ENCODE measurements around the gene NAV3.

NAV3 gene

GRCh38 chr12:77928078-77928477, 97.4 kb downstream of the NAV3 start:
- DNase-seq: no peak

GRCh38 chr12:77932216-77932615, 101.5 kb downstream of the NAV3 start:
- no peak for DNase-seq

GRCh38 chr12:77938301-77938700, 107.6 kb downstream of the NAV3 start:
- DNase-seq: no peak

- no peak for DNase-seq
Measured at GRCh38 chr12:77940011-77940423, 109.3 kb downstream of the NAV3 start.

- no peak for DNase-seq
Measured at GRCh38 chr12:77940567-77940966, 109.9 kb downstream of the NAV3 start.

- no peak for DNase-seq
Measured at GRCh38 chr12:77941401-77941800, 110.7 kb downstream of the NAV3 start.

- no peak for DNase-seq
Measured at GRCh38 chr12:77943466-77943865, 112.8 kb downstream of the NAV3 start.

- DNase-seq: no peak
Measured at GRCh38 chr12:77946541-77947061, 115.9 kb downstream of the NAV3 start.

- DNase-seq: no peak
Measured at GRCh38 chr12:77947330-77947729, 116.6 kb downstream of the NAV3 start.

GRCh38 chr12:77947746-77948145, 117.1 kb downstream of the NAV3 start:
- no peak for DNase-seq

GRCh38 chr12:77949943-77950342, 119.2 kb downstream of the NAV3 start:
- no peak for DNase-seq

- DNase-seq: no peak
Measured at GRCh38 chr12:77953528-77954205, 123.0 kb downstream of the NAV3 start.

- no peak for DNase-seq
Measured at GRCh38 chr12:77954206-77954555, 123.5 kb downstream of the NAV3 start.

GRCh38 chr12:77957062-77957461, 126.4 kb downstream of the NAV3 start:
- DNase-seq: no peak

- DNase-seq: no peak
Measured at GRCh38 chr12:77963576-77964178, 133.0 kb downstream of the NAV3 start.

GRCh38 chr12:77965790-77966189, 135.1 kb downstream of the NAV3 start:
- DNase-seq: no peak

GRCh38 chr12:77968021-77968420, 137.3 kb downstream of the NAV3 start:
- DNase-seq: no peak

GRCh38 chr12:77968571-77968970, 137.9 kb downstream of the NAV3 start:
- no peak for DNase-seq

GRCh38 chr12:77973579-77973978, 142.9 kb downstream of the NAV3 start:
- no peak for DNase-seq

GRCh38 chr12:77974645-77975044, 144.0 kb downstream of the NAV3 start:
- DNase-seq: no peak

- DNase-seq: no peak
Measured at GRCh38 chr12:77979597-77980250, 149.0 kb downstream of the NAV3 start.

GRCh38 chr12:77980782-77981181, 150.1 kb downstream of the NAV3 start:
- DNase-seq: no peak

- DNase-seq: no peak
Measured at GRCh38 chr12:77983859-77984258, 153.2 kb downstream of the NAV3 start.

GRCh38 chr12:77992760-77993159, 162.1 kb downstream of the NAV3 start:
- no peak for DNase-seq
